GM03348 (cell line): Measurements from ENCODE around the gene GLCE.

Experiments used
- DNase-seq: peaks from one replicate; pipeline ENCODE4 v3.0.0; 2012; ENCODE audit warnings: low spot score

Gene GLCE

DNA sequence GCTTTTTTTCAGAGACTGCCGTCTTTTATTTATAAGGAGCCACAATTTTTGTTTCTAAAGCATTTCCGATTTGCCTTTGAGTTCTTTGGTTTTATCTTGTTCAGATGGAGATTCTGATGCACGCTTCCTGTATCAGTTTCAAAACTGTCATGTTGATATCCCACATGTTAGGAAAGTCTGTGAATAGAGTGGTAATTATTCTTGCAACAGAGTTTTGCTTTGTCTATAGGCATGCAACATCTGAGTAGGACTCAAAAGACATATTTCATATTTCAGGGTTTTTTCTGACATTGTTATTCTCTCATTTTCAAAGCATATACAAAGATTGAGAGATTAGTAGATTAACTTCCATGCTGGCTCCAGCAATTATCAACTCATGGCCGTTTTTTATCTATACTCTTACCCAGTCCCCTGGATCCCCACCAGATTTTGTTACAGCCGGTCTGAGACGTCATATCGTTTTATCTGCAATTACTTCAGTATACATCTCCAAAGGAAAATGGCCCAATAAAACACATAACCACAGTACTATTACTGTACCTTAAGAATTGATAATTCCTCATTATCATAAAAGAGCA lies 160.6 kb downstream of the GLCE start:
- DNase-seq: no peak
